Measurements from ENCODE around the gene CCDC116.

DNA sequence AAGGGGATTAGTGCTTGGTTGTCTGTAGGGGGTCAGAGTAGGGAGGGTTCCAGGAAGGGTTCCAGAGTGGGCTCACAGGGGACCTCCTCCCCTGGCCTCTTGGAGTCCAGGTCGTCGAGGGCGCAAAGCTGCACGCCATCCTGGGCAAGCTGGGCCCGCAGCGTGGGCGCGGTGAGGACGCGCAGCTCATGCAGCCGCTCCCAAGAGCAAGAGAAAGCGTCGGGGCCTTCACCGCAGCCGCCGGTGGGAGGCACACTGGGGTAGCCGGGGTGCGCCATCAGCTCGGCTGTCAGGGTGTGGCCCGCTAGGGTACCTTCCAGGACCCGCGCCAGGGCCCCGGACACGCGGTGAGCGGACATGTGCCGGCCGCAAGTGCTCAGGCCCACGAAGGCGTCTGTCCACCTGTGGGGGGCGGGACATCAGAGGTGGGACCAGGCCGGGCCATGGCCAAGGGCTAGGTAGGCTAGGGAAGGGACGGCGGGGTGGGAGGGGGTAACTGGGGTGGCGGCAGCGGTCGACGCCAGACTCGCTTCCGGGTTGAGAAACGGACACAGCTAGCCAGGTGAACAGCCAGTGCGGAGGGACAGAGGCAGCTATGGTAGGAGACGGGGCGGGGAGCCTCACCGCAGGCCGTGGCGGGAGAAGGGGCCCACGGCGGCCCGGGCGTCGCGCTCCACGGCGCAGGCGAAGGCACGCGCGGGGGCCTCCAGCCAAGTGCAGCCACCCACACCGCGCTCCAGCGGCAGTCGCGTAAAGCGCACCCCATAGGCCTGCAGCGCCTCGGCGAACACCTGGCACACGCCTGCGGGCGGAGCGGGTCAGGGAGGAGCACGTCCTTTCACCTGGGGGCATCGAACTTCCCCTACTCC, 3.9 kb upstream of the CCDC116 start:
- TF ChIP-seq, protein P1, sequence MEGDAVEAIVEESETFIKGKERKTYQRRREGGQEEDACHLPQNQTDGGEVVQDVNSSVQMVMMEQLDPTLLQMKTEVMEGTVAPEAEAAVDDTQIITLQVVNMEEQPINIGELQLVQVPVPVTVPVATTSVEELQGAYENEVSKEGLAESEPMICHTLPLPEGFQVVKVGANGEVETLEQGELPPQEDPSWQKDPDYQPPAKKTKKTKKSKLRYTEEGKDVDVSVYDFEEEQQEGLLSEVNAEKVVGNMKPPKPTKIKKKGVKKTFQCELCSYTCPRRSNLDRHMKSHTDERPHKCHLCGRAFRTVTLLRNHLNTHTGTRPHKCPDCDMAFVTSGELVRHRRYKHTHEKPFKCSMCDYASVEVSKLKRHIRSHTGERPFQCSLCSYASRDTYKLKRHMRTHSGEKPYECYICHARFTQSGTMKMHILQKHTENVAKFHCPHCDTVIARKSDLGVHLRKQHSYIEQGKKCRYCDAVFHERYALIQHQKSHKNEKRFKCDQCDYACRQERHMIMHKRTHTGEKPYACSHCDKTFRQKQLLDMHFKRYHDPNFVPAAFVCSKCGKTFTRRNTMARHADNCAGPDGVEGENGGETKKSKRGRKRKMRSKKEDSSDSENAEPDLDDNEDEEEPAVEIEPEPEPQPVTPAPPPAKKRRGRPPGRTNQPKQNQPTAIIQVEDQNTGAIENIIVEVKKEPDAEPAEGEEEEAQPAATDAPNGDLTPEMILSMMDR (IDR thresholded peaks at IDR 0.05): no peak
- no peak for TF ChIP-seq POLR2A (IDR thresholded peaks at IDR 0.05)
